Endothelial cell of umbilical vein (primary cell): Measurements from ENCODE around the gene MKRN1.
A peak's percentile ranks its signal among the peaks of the same experiment; 100 is the strongest.

ENCODE experiments used
- EZH2 ChIP-seq: IDR thresholded peaks from 2 replicates; pipeline ENCODE4 v1.6.1; 2012; ENCODE audit warnings: borderline replicate concordance, low read depth, mild to moderate bottlenecking, moderate library complexity, low read length, inconsistent platforms; ENCODE audit not compliant: severe bottlenecking
- POLR2AphosphoS5 ChIP-seq: IDR thresholded peaks from 2 replicates; pipeline ENCODE4 v1.6.1; 2012; ENCODE audit warnings: low read depth, mild to moderate bottlenecking, control low read depth, low read length, moderate library complexity; ENCODE audit not compliant: insufficient read depth
- TF ChIP-seq, protein P1 (sequence below), 2 donors: IDR thresholded peaks; 1 replicate in 1 of 2; 2 replicates in 1 of 2; pipeline ENCODE4 v1.5.1; 2011; ENCODE audit warnings: low read length in 2 of 2, mild to moderate bottlenecking in 2 of 2, moderate library complexity in 2 of 2, control low read depth in 1 of 2, inconsistent platforms in 1 of 2, low read depth in 1 of 2; ENCODE audit not compliant: insufficient read depth in 1 of 2; ENCODE audit errors: extremely low read depth in 1 of 2

DNA sequence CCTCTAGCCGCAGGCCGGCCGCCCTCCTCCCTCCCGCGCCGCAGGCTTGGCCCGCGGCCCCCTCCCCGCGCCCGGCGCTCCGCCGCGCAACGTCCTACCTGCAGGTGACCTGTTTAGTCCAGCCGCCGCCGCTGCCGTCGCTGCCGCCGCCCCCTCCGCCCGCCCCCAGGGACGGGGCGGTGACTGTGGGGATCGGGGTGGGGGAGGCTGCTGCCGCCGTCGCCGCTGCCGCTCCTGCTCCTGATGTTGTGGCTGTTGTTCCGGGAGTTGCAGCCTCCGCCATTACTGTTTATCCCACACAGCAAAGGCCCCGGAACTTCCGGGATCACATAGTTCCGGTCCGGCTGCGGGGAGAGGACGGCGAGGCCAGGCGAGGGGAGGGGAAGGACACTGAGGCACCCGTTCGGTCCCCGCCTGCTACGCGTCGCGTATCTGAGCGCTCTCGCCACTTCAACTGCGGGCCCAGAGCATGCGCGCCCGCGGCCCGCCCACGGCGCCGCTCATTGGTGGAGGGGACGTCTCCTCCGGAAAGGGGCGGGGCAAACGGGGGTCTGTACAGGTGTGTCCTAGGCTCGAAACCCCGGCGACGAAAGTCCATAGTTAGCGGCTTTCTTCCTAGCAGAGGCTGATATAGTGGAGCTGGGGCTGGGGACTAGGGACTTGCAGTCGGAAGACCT is at the start of gene MKRN1:
- peak; percentile 62 for TF ChIP-seq POLR2AphosphoS5
- TF ChIP-seq EZH2, result no peak
- TF ChIP-seq, protein P1, sequence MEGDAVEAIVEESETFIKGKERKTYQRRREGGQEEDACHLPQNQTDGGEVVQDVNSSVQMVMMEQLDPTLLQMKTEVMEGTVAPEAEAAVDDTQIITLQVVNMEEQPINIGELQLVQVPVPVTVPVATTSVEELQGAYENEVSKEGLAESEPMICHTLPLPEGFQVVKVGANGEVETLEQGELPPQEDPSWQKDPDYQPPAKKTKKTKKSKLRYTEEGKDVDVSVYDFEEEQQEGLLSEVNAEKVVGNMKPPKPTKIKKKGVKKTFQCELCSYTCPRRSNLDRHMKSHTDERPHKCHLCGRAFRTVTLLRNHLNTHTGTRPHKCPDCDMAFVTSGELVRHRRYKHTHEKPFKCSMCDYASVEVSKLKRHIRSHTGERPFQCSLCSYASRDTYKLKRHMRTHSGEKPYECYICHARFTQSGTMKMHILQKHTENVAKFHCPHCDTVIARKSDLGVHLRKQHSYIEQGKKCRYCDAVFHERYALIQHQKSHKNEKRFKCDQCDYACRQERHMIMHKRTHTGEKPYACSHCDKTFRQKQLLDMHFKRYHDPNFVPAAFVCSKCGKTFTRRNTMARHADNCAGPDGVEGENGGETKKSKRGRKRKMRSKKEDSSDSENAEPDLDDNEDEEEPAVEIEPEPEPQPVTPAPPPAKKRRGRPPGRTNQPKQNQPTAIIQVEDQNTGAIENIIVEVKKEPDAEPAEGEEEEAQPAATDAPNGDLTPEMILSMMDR (IDR thresholded peaks at IDR 0.05; ENCODE audit: extremely low read depth in 1 of 2, insufficient read depth in 1 of 2, low read depth in 1 of 2, low read length in 2 of 2), result no peak
